ENCODE data around the gene EFR3B. TPM values are rescaled to one million over a fixed set of nuclear protein-coding genes. Genes with fewer than 3 reads are reported as not detected.
"Not testable (repeated sequence)": the region's sequence is repeated elsewhere in the genome, so short reads cannot be mapped to it uniquely, and the experiment has no call there.

The EFR3B gene
- total RNA-seq, 5 donors from 2014 or later (not counting 1 experiment from before 2014, with no cell fraction given) = 0.09 to 0.10 (median 0.09) TPM; not detected in 2

DNA sequence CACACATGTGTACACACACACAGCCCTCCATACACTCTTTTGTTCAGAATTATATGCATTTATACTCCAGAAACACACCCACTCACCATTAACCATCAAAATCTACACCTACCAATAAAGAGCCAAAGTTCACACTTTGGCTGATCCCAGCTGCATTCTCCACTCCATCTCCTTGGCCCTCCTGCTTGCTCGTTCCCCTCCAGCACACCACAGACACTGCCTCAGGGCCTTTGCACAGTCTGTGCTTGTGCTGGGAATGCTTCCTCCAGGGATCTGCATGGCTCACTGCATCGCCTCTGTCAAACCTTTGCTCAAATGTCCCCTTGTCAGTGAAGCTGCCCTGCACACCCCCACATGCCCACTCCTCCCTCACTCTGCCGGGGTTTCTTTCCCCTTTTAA, 80.5 kb downstream of the EFR3B start:
- DNase-seq (no peak), ATAC-seq (replicated peaks in 1 of 4) (no peak)
- no peak overlapping the region for H3K4me3 ChIP-seq (ENCODE audit: control insufficient read depth in 1 of 2, extremely low read depth in 1 of 2, low read length in 1 of 2)
- H3K9me3 ChIP-seq = no peaks in the 10 kb centered on the region
- no peaks in the 10 kb centered on the region for H3K4me1 ChIP-seq (ENCODE audit: control insufficient read depth in 1 of 2, extremely low read depth in 1 of 2, insufficient read depth in 2 of 2, low read length in 2 of 2)
- Mint-ChIP-seq H3K27me3 (peaks cover 9 to 12% of the 10 kb centered on the region in 2 donors), H3K27ac (no peak overlapping the region), H3K4me3 (no peak overlapping the region), H3K9me3 (no peaks in the 10 kb centered on the region), H3K4me1 (no peaks in the 10 kb centered on the region), H3K36me3 (no peaks in the 10 kb centered on the region)
- ChIA-PET POLR2A (no interaction called here), CTCF (interaction anchor here in 1 of 2 donors (0.6 kb wide), 1 partner anchor 240 kb away, joined by 5 read pairs; no protein-coding TSS in a partner anchor)
- no peak overlapping the region for H3K27ac ChIP-seq (ENCODE audit: low read length)
- H3K36me3 ChIP-seq (ENCODE audit: control insufficient read depth in 2 of 2, extremely low read depth in 1 of 2, insufficient read depth in 1 of 2, low read length in 1 of 2) = no peaks in the 10 kb centered on the region
- peaks cover 0 to 8% of the 10 kb centered on the region in 2 experiments for H3K27me3 ChIP-seq (replicated peaks in 1 of 2; ENCODE audit: control insufficient read depth in 2 of 2, extremely low read depth in 1 of 2, insufficient read depth in 2 of 2, low read length in 1 of 2)
- WGBS (ENCODE audit: insufficient coverage) = 85% methylated on average over 1 of the region's 3 CpGs

DNA sequence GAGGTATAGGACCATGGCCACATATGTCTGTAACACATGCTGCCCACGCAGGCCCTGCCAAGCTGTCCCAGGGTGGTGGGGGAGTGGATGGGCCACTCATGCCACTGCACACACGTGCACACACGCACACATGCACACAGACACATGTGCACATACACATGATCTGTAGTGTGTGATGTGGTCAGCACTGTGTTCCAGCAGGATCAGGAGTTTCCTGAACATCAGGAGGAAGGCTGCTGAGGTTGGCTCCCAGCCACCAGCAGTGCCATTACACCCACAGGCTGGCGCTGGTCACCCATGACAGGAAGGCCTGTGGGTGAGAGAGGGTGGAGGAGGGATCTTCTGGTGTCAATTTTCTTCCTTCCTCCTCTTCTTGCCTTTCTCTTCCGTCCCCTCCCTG, 81.8 kb downstream of the EFR3B start:
- Mint-ChIP-seq H3K4me1 (no peaks in the 10 kb centered on the region), H3K36me3 (no peaks in the 10 kb centered on the region), H3K27ac (no peak overlapping the region), H3K9me3 (no peaks in the 10 kb centered on the region), H3K4me3 (no peak overlapping the region), H3K27me3 (peaks cover 9 to 11% of the 10 kb centered on the region in 2 donors)
- ChIA-PET POLR2A (no interaction called here), CTCF (no interaction called here)
- Histone ChIP-seq H3K36me3 (ENCODE audit: control insufficient read depth in 2 of 2, extremely low read depth in 1 of 2, insufficient read depth in 1 of 2, low read length in 1 of 2) (no peaks in the 10 kb centered on the region), H3K4me3 (ENCODE audit: control insufficient read depth in 1 of 2, extremely low read depth in 1 of 2, low read length in 1 of 2) (no peak overlapping the region), H3K9me3 (no peaks in the 10 kb centered on the region), H3K4me1 (ENCODE audit: control insufficient read depth in 1 of 2, extremely low read depth in 1 of 2, insufficient read depth in 2 of 2, low read length in 2 of 2) (no peaks in the 10 kb centered on the region), H3K27ac (ENCODE audit: low read length) (no peak overlapping the region), H3K27me3 (replicated peaks in 1 of 2; ENCODE audit: control insufficient read depth in 2 of 2, extremely low read depth in 1 of 2, insufficient read depth in 2 of 2, low read length in 1 of 2) (peaks cover 0 to 11% of the 10 kb centered on the region in 2 experiments)
- 60% methylated on average over 1 of the region's 5 CpGs for WGBS (ENCODE audit: insufficient coverage)
- no peak for DNase-seq
- ATAC-seq (replicated peaks in 1 of 4) = no peak

DNA sequence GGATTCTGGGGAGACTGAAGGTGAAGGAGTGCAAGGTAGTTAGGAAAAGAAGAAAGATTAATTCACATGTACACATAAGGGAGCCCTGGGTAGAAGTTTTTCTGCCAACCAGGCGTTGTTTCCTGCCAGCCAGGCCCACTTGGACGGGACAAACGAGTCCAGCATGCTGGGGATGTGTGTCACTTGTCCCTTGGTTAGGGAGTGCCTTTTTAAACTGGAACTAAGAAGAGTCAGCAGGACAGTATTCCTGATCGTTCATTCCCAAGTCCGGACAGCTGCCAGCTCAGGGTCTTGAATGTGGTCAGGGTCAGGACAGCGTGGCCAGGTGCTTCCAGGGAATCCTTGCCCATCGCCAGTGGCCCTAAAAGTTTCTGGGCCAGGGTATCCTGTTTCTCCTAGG, 83.3 kb downstream of the EFR3B start:
- Histone ChIP-seq H3K4me3 (ENCODE audit: control insufficient read depth in 1 of 2, extremely low read depth in 1 of 2, low read length in 1 of 2) (no peak overlapping the region), H3K36me3 (ENCODE audit: control insufficient read depth in 2 of 2, extremely low read depth in 1 of 2, insufficient read depth in 1 of 2, low read length in 1 of 2) (no peaks in the 10 kb centered on the region), H3K9me3 (no peaks in the 10 kb centered on the region), H3K4me1 (ENCODE audit: control insufficient read depth in 1 of 2, extremely low read depth in 1 of 2, insufficient read depth in 2 of 2, low read length in 2 of 2) (peaks cover 0 to 7% of the 10 kb centered on the region in 2 experiments), H3K27ac (ENCODE audit: low read length) (no peak overlapping the region), H3K27me3 (replicated peaks in 1 of 2; ENCODE audit: control insufficient read depth in 2 of 2, extremely low read depth in 1 of 2, insufficient read depth in 2 of 2, low read length in 1 of 2) (peaks cover 2 to 21% of the 10 kb centered on the region in 2 experiments)
- WGBS (ENCODE audit: insufficient coverage) = 83% methylated on average over 7 of the region's 7 CpGs
- no peaks in the 10 kb centered on the region for H3K36me3 Mint-ChIP-seq
- no peak overlapping the region for H3K4me3 Mint-ChIP-seq
- H3K27ac Mint-ChIP-seq = no peak overlapping the region
- H3K27me3 Mint-ChIP-seq = peaks cover 9 to 11% of the 10 kb centered on the region in 2 donors
- DNase-seq (no peak), ATAC-seq (replicated peaks in 1 of 4) (no peak)
- H3K9me3 Mint-ChIP-seq = no peaks in the 10 kb centered on the region
- CTCF ChIA-PET = interaction anchor here in 1 of 2 donors (1.7 kb wide), 1 partner anchor 150 kb away, joined by 3 read pairs; no protein-coding TSS in a partner anchor
- POLR2A ChIA-PET = no interaction called here
- peaks cover 4 to 7% (median 5%) of the 10 kb centered on the region in 3 donors for H3K4me1 Mint-ChIP-seq

DNA sequence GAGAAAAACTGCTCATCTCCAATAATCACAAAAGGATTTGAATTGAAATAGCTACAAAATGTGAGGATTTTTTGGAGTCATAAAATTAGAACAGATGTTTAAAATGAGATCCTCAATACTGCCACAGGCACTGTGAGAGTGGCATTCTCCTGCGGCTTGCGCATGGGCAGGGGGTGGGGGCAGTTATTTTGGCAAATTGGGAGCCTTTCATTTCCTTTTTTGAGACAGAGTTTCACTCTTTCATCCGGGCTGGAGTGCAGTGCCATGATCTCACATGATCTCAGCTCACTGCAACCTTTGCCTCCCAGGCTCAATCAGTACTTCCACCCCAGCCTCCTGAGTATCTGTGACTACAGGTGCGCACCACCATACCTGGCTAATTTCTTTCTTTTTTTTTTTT, 84.1 kb downstream of the EFR3B start:
- Histone ChIP-seq H3K9me3 (no peaks in the 10 kb centered on the region), H3K27me3 (replicated peaks in 1 of 2; ENCODE audit: control insufficient read depth in 2 of 2, extremely low read depth in 1 of 2, insufficient read depth in 2 of 2, low read length in 1 of 2) (peaks cover 3 to 29% of the 10 kb centered on the region in 2 experiments), H3K4me1 (ENCODE audit: control insufficient read depth in 1 of 2, extremely low read depth in 1 of 2, insufficient read depth in 2 of 2, low read length in 2 of 2) (peaks cover 0 to 7% of the 10 kb centered on the region in 2 experiments), H3K36me3 (ENCODE audit: control insufficient read depth in 2 of 2, extremely low read depth in 1 of 2, insufficient read depth in 1 of 2, low read length in 1 of 2) (no peaks in the 10 kb centered on the region), H3K27ac (ENCODE audit: low read length) (no peak overlapping the region), H3K4me3 (ENCODE audit: control insufficient read depth in 1 of 2, extremely low read depth in 1 of 2, low read length in 1 of 2) (no peak overlapping the region)
- no peak overlapping the region for H3K27ac Mint-ChIP-seq
- ATAC-seq (replicated peaks in 1 of 4) (no peak), DNase-seq (no peak)
- WGBS (ENCODE audit: insufficient coverage) = 89% methylated on average over 2 of the region's 4 CpGs
- peaks cover 4 to 7% (median 5%) of the 10 kb centered on the region in 3 donors for H3K4me1 Mint-ChIP-seq
- CTCF ChIA-PET = interaction anchor here in 1 of 2 donors (1.7 kb wide), 1 partner anchor 150 kb away, joined by 3 read pairs; no protein-coding TSS in a partner anchor
- H3K4me3 Mint-ChIP-seq = no peak overlapping the region
- no peaks in the 10 kb centered on the region for H3K9me3 Mint-ChIP-seq
- POLR2A ChIA-PET = interaction anchor here in 1 of 2 donors (0.7 kb wide), 1 partner anchor 150 kb away, joined by 5 read pairs; no protein-coding TSS in a partner anchor
- no peaks in the 10 kb centered on the region for H3K36me3 Mint-ChIP-seq
- peaks cover 17 to 18% of the 10 kb centered on the region in 2 donors for H3K27me3 Mint-ChIP-seq

DNA sequence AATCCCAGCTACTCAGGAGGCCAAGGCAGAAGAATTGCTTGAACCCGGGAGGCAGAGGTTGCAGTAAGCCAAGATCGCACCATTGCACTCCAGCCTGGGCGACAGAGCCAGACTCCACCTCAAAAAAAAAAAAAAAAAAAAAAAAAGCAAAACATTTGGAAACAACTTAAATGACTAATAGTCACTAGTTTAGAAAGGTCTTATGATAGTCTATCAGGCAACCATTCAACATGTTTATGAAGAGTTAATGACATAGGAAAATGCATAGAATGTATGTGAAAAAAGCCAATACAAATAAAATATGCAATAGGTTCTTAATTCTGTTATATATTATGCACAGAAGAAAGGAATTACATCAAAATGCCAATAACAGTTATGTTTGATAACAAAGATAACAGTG, 85.2 kb downstream of the EFR3B start:
- DNase-seq; H3K36me3 Mint-ChIP-seq; H3K36me3 ChIP-seq (ENCODE audit: control insufficient read depth in 2 of 2, extremely low read depth in 1 of 2, insufficient read depth in 1 of 2, low read length in 1 of 2); H3K9me3 Mint-ChIP-seq; ATAC-seq (replicated peaks in 1 of 4); H3K27ac ChIP-seq (ENCODE audit: low read length); H3K4me3 ChIP-seq (ENCODE audit: control insufficient read depth in 1 of 2, extremely low read depth in 1 of 2, low read length in 1 of 2); H3K4me3 Mint-ChIP-seq; POLR2A ChIA-PET; H3K9me3 ChIP-seq; H3K27ac Mint-ChIP-seq: not testable (repeated sequence)
- no CpG with 5 or more reads among the region's 3 CpGs for WGBS (ENCODE audit: insufficient coverage)
- peaks cover 9 to 14% (median 12%) of the 10 kb centered on the region in 3 donors for H3K4me1 Mint-ChIP-seq
- Histone ChIP-seq H3K27me3 (replicated peaks in 1 of 2; ENCODE audit: control insufficient read depth in 2 of 2, extremely low read depth in 1 of 2, insufficient read depth in 2 of 2, low read length in 1 of 2) (peaks cover 4 to 34% of the 10 kb centered on the region in 2 experiments), H3K4me1 (ENCODE audit: control insufficient read depth in 1 of 2, extremely low read depth in 1 of 2, insufficient read depth in 2 of 2, low read length in 2 of 2) (peaks cover 0 to 15% of the 10 kb centered on the region in 2 experiments)
- H3K27me3 Mint-ChIP-seq = peaks cover 24 to 28% of the 10 kb centered on the region in 2 donors
- CTCF ChIA-PET = interaction anchor here (0.6 to 3.8 kb wide), 3 partner anchors 125 to 152 kb away, joined by 5 to 57 read pairs (median 6); no protein-coding TSS in a partner anchor

DNA sequence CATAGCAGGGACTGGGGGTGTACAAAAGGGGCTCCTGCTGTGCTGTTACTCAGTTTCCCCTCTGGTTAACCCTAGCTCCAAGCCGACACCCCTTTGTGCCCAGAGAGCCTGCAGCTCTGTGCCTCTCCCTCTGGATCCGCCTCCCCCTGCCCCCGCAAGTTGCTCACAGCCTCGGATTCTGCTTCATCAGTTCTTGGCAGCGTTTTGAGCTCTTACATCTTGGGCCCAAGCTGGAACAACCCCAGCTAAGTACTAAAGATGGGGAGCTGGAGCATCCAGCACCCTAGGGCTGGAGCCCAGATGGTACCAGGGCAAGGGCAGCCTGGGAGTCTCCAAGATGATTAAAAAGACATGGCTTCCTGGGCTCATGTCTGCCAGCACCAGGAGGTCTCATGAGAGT, 85.8 kb downstream of the EFR3B start:
- no peaks in the 10 kb centered on the region for H3K9me3 Mint-ChIP-seq
- H3K27ac ChIP-seq (ENCODE audit: low read length) = no peak overlapping the region
- H3K4me1 Mint-ChIP-seq = peaks cover 12 to 15% (median 12%) of the 10 kb centered on the region in 3 donors
- no peak for DNase-seq
- CTCF ChIA-PET = interaction anchor here (0.6 to 3.8 kb wide), 6 partner anchors 125 to 705 kb away, joined by 3 to 57 read pairs (median 4); no protein-coding TSS in a partner anchor
- ATAC-seq (replicated peaks in 1 of 4) = no peak
- no peak overlapping the region for H3K27ac Mint-ChIP-seq
- H3K4me3 ChIP-seq (ENCODE audit: control insufficient read depth in 1 of 2, extremely low read depth in 1 of 2, low read length in 1 of 2) = no peak overlapping the region
- peaks cover 4 to 40% of the 10 kb centered on the region in 2 experiments for H3K27me3 ChIP-seq (replicated peaks in 1 of 2; ENCODE audit: control insufficient read depth in 2 of 2, extremely low read depth in 1 of 2, insufficient read depth in 2 of 2, low read length in 1 of 2)
- no peaks in the 10 kb centered on the region for H3K9me3 ChIP-seq
- peaks cover 0 to 18% of the 10 kb centered on the region in 2 experiments for H3K4me1 ChIP-seq (ENCODE audit: control insufficient read depth in 1 of 2, extremely low read depth in 1 of 2, insufficient read depth in 2 of 2, low read length in 2 of 2)
- no peaks in the 10 kb centered on the region for H3K36me3 Mint-ChIP-seq
- POLR2A ChIA-PET = interaction anchor here in 1 of 2 donors (0.6 kb wide), 1 partner anchor 154 kb away, joined by 3 read pairs; no protein-coding TSS in a partner anchor
- H3K4me3 Mint-ChIP-seq = no peak overlapping the region
- H3K36me3 ChIP-seq (ENCODE audit: control insufficient read depth in 2 of 2, extremely low read depth in 1 of 2, insufficient read depth in 1 of 2, low read length in 1 of 2) = no peaks in the 10 kb centered on the region
- 96% methylated on average over 5 of the region's 5 CpGs for WGBS (ENCODE audit: insufficient coverage)
- peaks cover 18 to 28% of the 10 kb centered on the region in 2 donors for H3K27me3 Mint-ChIP-seq
